Upper lobe of left lung (tissue), 6 donors: ENCODE data around the gene PRKN. TPM values are rescaled to one million over a fixed set of nuclear protein-coding genes. Genes with fewer than 3 reads are reported as not detected.

Experiments
- ATAC-seq, 2 donors: fragments of 200-7000 bp; cut with Tn5 transposase; one replicate each; pipeline ENCODE4 v1.9.1; 2022; ENCODE audit warnings: mild to moderate bottlenecking in 2 of 2, moderate library complexity in 2 of 2; ENCODE audit not compliant: low FRiP score in 2 of 2
- DNase-seq, 2 donors: peaks; one replicate each; pipeline ENCODE4 v3.0.0-alpha.2; 2019 to 2020
- H3K27ac ChIP-seq, 4 donors: fragments of 200-600 bp; sonication (generic); one replicate each; pipeline ENCODE4 v1.5.1; 2016 to 2019
- H3K27me3 ChIP-seq, 4 donors: fragments of 200-600 bp; sonication (generic); one replicate each; pipeline ENCODE4 v1.5.1; 2017 to 2019
- H3K36me3 ChIP-seq, 4 donors: fragments of 200-600 bp; sonication (generic); one replicate each; pipeline ENCODE4 v1.5.1; 2016 to 2019
- H3K4me1 ChIP-seq, 4 donors: fragments of 200-600 bp; sonication (generic); one replicate each; pipeline ENCODE4 v1.5.1; 2018 to 2019
- H3K4me3 ChIP-seq, 4 donors: fragments of 200-600 bp; sonication (generic); one replicate each; pipeline ENCODE4 v1.5.1; 2017 to 2019; ENCODE audit warnings: mild to moderate bottlenecking in 2 of 4, moderate library complexity in 1 of 4
- H3K9me3 ChIP-seq, 4 donors: fragments of 200-600 bp; sonication (generic); one replicate each; pipeline ENCODE4 v1.5.1; 2018 to 2019
- EP300 ChIP-seq, 4 donors: sonication (generic); formaldehyde crosslinking; IDR thresholded peaks; one replicate each; pipeline ENCODE4 v1.5.1; 2017; ENCODE audit warnings: antibody characterized with exemption in 4 of 4, control low read depth in 2 of 4
- POLR2A ChIP-seq, 4 donors: fragments of 450-650 bp; IDR thresholded peaks; one replicate each; pipeline ENCODE4 v1.5.1; 2016 to 2017; ENCODE audit warnings: antibody characterized with exemption in 4 of 4, mild to moderate bottlenecking in 2 of 4
- POLR2AphosphoS5 ChIP-seq, 2 donors: sonication (generic); formaldehyde crosslinking; IDR thresholded peaks; one replicate each; pipeline ENCODE4 v1.5.1; 2017; ENCODE audit warnings: antibody characterized with exemption in 2 of 2
- WGBS, 2 donors: methylation state at CpG; one replicate each; pipeline ENCODE4 v1.1.5; 2017 to 2018; 5-methylcytosine and 5-hydroxymethylcytosine counted together
- total RNA-seq, 6 donors: library from RNA; depleted of rRNA in 4 of 6; stranded (reverse); fragments of >200 nt in 4 of 6; gene quantifications; one replicate each; pipeline versions ENCODE4 v1.1.0 to v1.2.1, GENCODE V29; 2016 to 2021
- TF ChIP-seq, protein P1 (sequence below), 6 experiments: fragments of 450-650 bp in 4 of 6; fragments of 200-600 bp in 2 of 6; sonication (generic) in 2 of 6; IDR thresholded peaks; one replicate each; pipeline ENCODE4 v1.5.1; 2016 to 2019; ENCODE audit warnings: antibody characterized with exemption in 6 of 6
- donor health status: DM: no; HTN: no; CAD: no; lungs with moderate emphysema.
- donor health status: DM: no; HTN: yes; CAD: no; lungs with severe emphysema.

PRKN gene
- total RNA-seq, 6 donors from 2014 or later, result 2.7 to 29.3 (median 5.5) TPM

DNA sequence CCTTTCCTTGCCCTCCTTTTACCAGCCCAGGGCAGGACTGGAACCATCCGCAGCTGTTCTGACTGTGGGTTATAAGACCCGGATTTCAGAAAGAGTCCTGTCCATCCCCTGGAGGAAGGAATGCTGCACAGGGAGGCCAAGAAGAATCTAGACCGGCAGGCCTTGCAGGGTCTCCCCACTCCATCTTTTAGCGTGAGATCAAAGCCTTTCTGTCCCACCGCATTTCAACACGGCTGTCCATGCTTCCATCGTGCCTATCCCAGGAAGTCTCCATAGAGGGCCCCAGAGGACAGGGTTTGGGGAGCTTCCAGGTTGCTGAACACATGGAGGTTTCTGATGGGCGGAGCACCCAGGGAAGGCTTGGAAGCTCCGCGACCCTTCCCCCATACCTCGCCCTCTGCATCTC is 1374.4 kb downstream of the PRKN start:
- H3K27ac ChIP-seq, result no peak overlapping the region
- H3K4me1 ChIP-seq, result no peaks in the 10 kb centered on the region
- H3K27me3 ChIP-seq, result no peaks in the 10 kb centered on the region
- no peak overlapping the region for H3K4me3 ChIP-seq
- peak in 1 of 2 donors; percentile 16 for ATAC-seq
- no peaks in the 10 kb centered on the region for H3K9me3 ChIP-seq
- TF ChIP-seq POLR2AphosphoS5 (IDR thresholded peaks at IDR 0.05) (no peak), POLR2A (IDR thresholded peaks at IDR 0.05) (no peak)
- TF ChIP-seq, protein P1, sequence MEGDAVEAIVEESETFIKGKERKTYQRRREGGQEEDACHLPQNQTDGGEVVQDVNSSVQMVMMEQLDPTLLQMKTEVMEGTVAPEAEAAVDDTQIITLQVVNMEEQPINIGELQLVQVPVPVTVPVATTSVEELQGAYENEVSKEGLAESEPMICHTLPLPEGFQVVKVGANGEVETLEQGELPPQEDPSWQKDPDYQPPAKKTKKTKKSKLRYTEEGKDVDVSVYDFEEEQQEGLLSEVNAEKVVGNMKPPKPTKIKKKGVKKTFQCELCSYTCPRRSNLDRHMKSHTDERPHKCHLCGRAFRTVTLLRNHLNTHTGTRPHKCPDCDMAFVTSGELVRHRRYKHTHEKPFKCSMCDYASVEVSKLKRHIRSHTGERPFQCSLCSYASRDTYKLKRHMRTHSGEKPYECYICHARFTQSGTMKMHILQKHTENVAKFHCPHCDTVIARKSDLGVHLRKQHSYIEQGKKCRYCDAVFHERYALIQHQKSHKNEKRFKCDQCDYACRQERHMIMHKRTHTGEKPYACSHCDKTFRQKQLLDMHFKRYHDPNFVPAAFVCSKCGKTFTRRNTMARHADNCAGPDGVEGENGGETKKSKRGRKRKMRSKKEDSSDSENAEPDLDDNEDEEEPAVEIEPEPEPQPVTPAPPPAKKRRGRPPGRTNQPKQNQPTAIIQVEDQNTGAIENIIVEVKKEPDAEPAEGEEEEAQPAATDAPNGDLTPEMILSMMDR (IDR thresholded peaks at IDR 0.05), result peak in 2 of 6 experiments; percentile 13 to 16
- 73 to 76% methylated on average over 11 of the region's 11 CpGs for WGBS, 2 donors
- H3K36me3 ChIP-seq, result no peaks in the 10 kb centered on the region
- DNase-seq, result no peak

GRCh38 chr6:161351858-161352257 is 1375.7 kb downstream of the PRKN start:
- WGBS, 2 donors, result 52 to 54% methylated on average over 5 of the region's 5 CpGs
- H3K4me3 ChIP-seq, result no peak overlapping the region
- no peak for ATAC-seq
- H3K27ac ChIP-seq, result no peak overlapping the region
- no peaks in the 10 kb centered on the region for H3K27me3 ChIP-seq
- DNase-seq, result no peak
- H3K36me3 ChIP-seq, result no peaks in the 10 kb centered on the region
- H3K4me1 ChIP-seq, result no peaks in the 10 kb centered on the region
- H3K9me3 ChIP-seq, result no peaks in the 10 kb centered on the region
- TF ChIP-seq, protein P1 (IDR thresholded peaks at IDR 0.05), result no peak
- TF ChIP-seq EP300 (IDR thresholded peaks at IDR 0.05) (no peak), POLR2AphosphoS5 (IDR thresholded peaks at IDR 0.05) (no peak), POLR2A (IDR thresholded peaks at IDR 0.05) (no peak)

- no peak overlapping the region for H3K4me3 ChIP-seq
- no peaks in the 10 kb centered on the region for H3K9me3 ChIP-seq
- no peaks in the 10 kb centered on the region for H3K36me3 ChIP-seq
- TF ChIP-seq EP300 (IDR thresholded peaks at IDR 0.05) (no peak), POLR2A (IDR thresholded peaks at IDR 0.05) (no peak), POLR2AphosphoS5 (IDR thresholded peaks at IDR 0.05) (no peak)
- TF ChIP-seq, protein P1 (IDR thresholded peaks at IDR 0.05), result no peak
- no peaks in the 10 kb centered on the region for H3K4me1 ChIP-seq
- 91 to 97% methylated on average over 19 of the region's 19 CpGs for WGBS, 2 donors
- no peak overlapping the region for H3K27ac ChIP-seq
- H3K27me3 ChIP-seq, result no peaks in the 10 kb centered on the region
- DNase-seq (peak in 1 of 2 donors; percentile 80), ATAC-seq (no peak)
Measured at GRCh38 chr6:161349886-161350285, 1377.7 kb downstream of the PRKN start.

GRCh38 chr6:161348628-161348994 is 1379.0 kb downstream of the PRKN start:
- no peaks in the 10 kb centered on the region for H3K27me3 ChIP-seq
- H3K9me3 ChIP-seq, result no peaks in the 10 kb centered on the region
- no peaks in the 10 kb centered on the region for H3K4me1 ChIP-seq
- DNase-seq, result no peak
- 95 to 97% methylated on average over 5 of the region's 5 CpGs for WGBS, 2 donors
- H3K4me3 ChIP-seq, result no peak overlapping the region
- TF ChIP-seq, protein P1 (IDR thresholded peaks at IDR 0.05), result no peak
- TF ChIP-seq POLR2AphosphoS5 (IDR thresholded peaks at IDR 0.05) (no peak), POLR2A (IDR thresholded peaks at IDR 0.05) (no peak), EP300 (IDR thresholded peaks at IDR 0.05) (no peak)
- H3K36me3 ChIP-seq, result no peaks in the 10 kb centered on the region
- H3K27ac ChIP-seq, result no peak overlapping the region
- no peak for ATAC-seq

DNA sequence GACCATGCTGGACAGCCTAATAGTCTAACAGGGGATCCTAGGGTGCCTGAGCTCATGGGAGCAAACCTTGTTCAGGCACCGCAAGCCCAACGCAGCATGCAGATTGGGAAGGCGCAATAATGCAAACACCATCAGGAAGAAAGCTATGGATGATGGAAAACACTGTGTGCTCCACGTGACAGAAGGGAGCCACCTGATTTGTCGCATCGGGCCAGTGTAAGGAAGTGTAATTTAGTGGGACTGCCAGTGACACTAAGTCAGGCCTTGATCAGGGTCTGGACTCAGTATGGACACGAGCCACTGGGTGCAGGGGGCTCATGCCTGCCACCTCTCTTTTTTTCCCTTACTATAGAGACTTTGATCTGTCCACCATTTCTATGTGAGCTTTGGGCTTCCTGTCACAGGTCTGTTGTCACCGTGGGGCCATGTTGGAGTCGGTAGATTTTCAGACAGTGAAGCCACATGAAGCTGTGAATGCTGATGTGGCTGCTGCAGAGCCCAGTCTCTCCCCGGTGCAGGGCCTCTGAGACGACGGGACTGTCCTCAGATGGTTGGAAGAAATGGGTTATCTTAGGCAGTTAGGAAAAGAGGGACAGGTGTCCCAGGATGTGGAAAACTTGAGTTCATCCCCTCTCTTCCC is 1379.5 kb downstream of the PRKN start:
- no peaks in the 10 kb centered on the region for H3K4me1 ChIP-seq
- 93 to 94% methylated on average over 10 to 12 of the region's 12 CpGs for WGBS, 2 donors

More for the DNA sequence above, 1379.5 kb downstream of the PRKN start:
- DNase-seq (no peak), ATAC-seq (peak in 1 of 2 donors; percentile 49)
- no peak overlapping the region for H3K4me3 ChIP-seq
- no peak overlapping the region for H3K27ac ChIP-seq
- H3K36me3 ChIP-seq, result no peaks in the 10 kb centered on the region
- no peak for TF ChIP-seq POLR2A (IDR thresholded peaks at IDR 0.05)
- TF ChIP-seq POLR2AphosphoS5 (IDR thresholded peaks at IDR 0.05), result no peak
- TF ChIP-seq, protein P1 (IDR thresholded peaks at IDR 0.05), result no peak
- no peak for TF ChIP-seq EP300 (IDR thresholded peaks at IDR 0.05)
- no peaks in the 10 kb centered on the region for H3K9me3 ChIP-seq
- no peaks in the 10 kb centered on the region for H3K27me3 ChIP-seq
